ENCODE measurements around the gene GDE1.

GDE1 gene

GRCh38 chr16:19485611-19486010, 36.3 kb downstream of the GDE1 start:
- no peak for DNase-seq

- DNase-seq = no peak
Observed at GRCh38 chr16:19484096-19484495, 37.8 kb downstream of the GDE1 start.

GRCh38 chr16:19482291-19482690, 39.6 kb downstream of the GDE1 start:
- DNase-seq = no peak

GRCh38 chr16:19481769-19482168, 40.1 kb downstream of the GDE1 start:
- no peak for DNase-seq

GRCh38 chr16:19481296-19481695, 40.6 kb downstream of the GDE1 start:
- DNase-seq = no peak

GRCh38 chr16:19479302-19479721, 42.6 kb downstream of the GDE1 start:
- no peak for DNase-seq

GRCh38 chr16:19478505-19478904, 43.4 kb downstream of the GDE1 start:
- no peak for DNase-seq

GRCh38 chr16:19474617-19475016, 47.3 kb downstream of the GDE1 start:
- no peak for DNase-seq

GRCh38 chr16:19472482-19472881, 49.4 kb downstream of the GDE1 start:
- no peak for DNase-seq

GRCh38 chr16:19468300-19468699, 53.6 kb downstream of the GDE1 start:
- no peak for DNase-seq

GRCh38 chr16:19463468-19464315, 58.2 kb downstream of the GDE1 start:
- DNase-seq = no peak

- DNase-seq = no peak
Observed at GRCh38 chr16:19460397-19460796, 61.5 kb downstream of the GDE1 start.

- DNase-seq = no peak
Observed at GRCh38 chr16:19458722-19459379, 63.0 kb downstream of the GDE1 start.

All from effector CD4-positive, alpha-beta T cell (primary cell).